ENCODE data around the gene IPO5.

GRCh38 chr13:97936036-97936435 lies 17.4 kb upstream of the IPO5 start:
- no peak for TF ChIP-seq CTCF (IDR thresholded peaks at IDR 0.05)
- no peak for TF ChIP-seq POLR2A (IDR thresholded peaks at IDR 0.05)

All from ovary (tissue), 3 donors.